A549 (cell line): ENCODE results near the gene NECAB3. TPM values are rescaled to one million over a fixed set of nuclear protein-coding genes. Genes with fewer than 3 reads are reported as not detected.
"Not testable (repeated sequence)": the region's sequence is repeated elsewhere in the genome, so short reads cannot be mapped to it uniquely, and the experiment has no call there.

Source experiments
- ATAC-seq, 2 experiments: fragments of 200-7000 bp in 1 of 2; fragments of >200 bp in 1 of 2; cut with Nextera tagmentation in 1 of 2; cut with Tn5 transposase in 1 of 2; 3 replicates each; pipeline versions ENCODE4 v1.8.0 to v1.9.1; 2018 to 2020; ENCODE audit warnings: mild to moderate bottlenecking in 1 of 2, moderate library complexity in 1 of 2
- CTCF ChIA-PET: fragments of 300-600 bp; sonication (Branson Sonifier 250); formaldehyde crosslinking; extraction: SDS; loops from one replicate; lab custom pipeline; 2021; ENCODE audit warnings: antibody characterized with exemption, inconsistent platforms; lab: Yijun Ruan, JAX
- POLR2A ChIA-PET: fragments of 350-600 bp; formaldehyde crosslinking; extraction: SDS; loops from one replicate; lab custom pipeline; 2021; ENCODE audit warnings: antibody characterized with exemption, inconsistent platforms; lab: Yijun Ruan, JAX
- DNase-seq, 2 experiments: peaks; one replicate each; pipeline versions ENCODE4 v3.0.0 to v3.0.0-alpha.2; 2011 to 2016; ENCODE audit warnings: low read depth in 1 of 2, low spot score in 1 of 2
- FAIRE-seq: peaks from 2 replicates; lab custom pipeline; 2011; peaks lifted over from hg19 to GRCh38; lab: Jason Lieb, UNC
- H3K27ac ChIP-seq, 2 experiments: fragments of >200 bp; sonication (Bioruptor Twin); formaldehyde crosslinking; 3 replicates each; pipeline ENCODE4 v1.5.1; 2016 to 2017
- H3K4me1 ChIP-seq: fragments of >200 bp; sonication (Bioruptor Twin); formaldehyde crosslinking; 3 replicates; pipeline ENCODE4 v1.6.1; 2016
- H3K4me2 ChIP-seq: fragments of >200 bp; sonication (Bioruptor Twin); formaldehyde crosslinking; 3 replicates; pipeline ENCODE4 v1.6.1; 2016
- H3K4me3 ChIP-seq: fragments of >200 bp; sonication (Bioruptor Twin); formaldehyde crosslinking; 3 replicates; pipeline ENCODE4 v1.5.1; 2016
- H3K9me3 ChIP-seq: fragments of >200 bp; sonication (Bioruptor Twin); formaldehyde crosslinking; 3 replicates; pipeline ENCODE4 v1.6.1; 2016
- BCL3 ChIP-seq: fragments of >200 bp; sonication (Bioruptor Twin); formaldehyde crosslinking; IDR thresholded peaks from 3 replicates; pipeline ENCODE4 v1.6.1; 2016
- CEBPB ChIP-seq, 2 experiments: fragments of >200 bp in 1 of 2; sonication (Bioruptor Twin) in 1 of 2; formaldehyde crosslinking in 1 of 2; IDR thresholded peaks; 2 replicates each; pipeline ENCODE4 v1.6.1; 2012 to 2016
- CHD2 ChIP-seq: fragments of 150-350 bp; IDR thresholded peaks from 2 replicates; pipeline ENCODE4 v1.6.1; 2014; ENCODE audit warnings: low read length; ENCODE audit not compliant: partially characterized antibody
- E2F6 ChIP-seq: IDR thresholded peaks from 2 replicates; pipeline ENCODE4 v1.6.1; 2012; ENCODE audit warnings: low read depth, borderline replicate concordance
- GATA3 ChIP-seq: IDR thresholded peaks from 2 replicates; pipeline ENCODE4 v1.6.1; 2012; ENCODE audit warnings: borderline replicate concordance
- HEYL ChIP-seq: fragments of 250-450 bp; sonication (Bioruptor Pico); IDR thresholded peaks from 2 replicates; pipeline ENCODE4 v1.8.0; 2021; ENCODE audit warnings: mild to moderate bottlenecking, moderate library complexity
- HMGXB4 ChIP-seq: fragments of 250-450 bp; sonication (Bioruptor Pico); IDR thresholded peaks from 2 replicates; pipeline ENCODE4 v1.5.0; 2021; ENCODE audit warnings: mild to moderate bottlenecking, moderate library complexity, borderline replicate concordance
- HOXA7 ChIP-seq: fragments of 250-450 bp; sonication (Bioruptor Pico); IDR thresholded peaks from 2 replicates; pipeline ENCODE4 v1.5.0; 2020; ENCODE audit warnings: mild to moderate bottlenecking, moderate library complexity
- HOXB13 ChIP-seq: fragments of 250-450 bp; sonication (Bioruptor Pico); IDR thresholded peaks from 2 replicates; pipeline ENCODE4 v1.5.0; 2020; ENCODE audit warnings: low read depth, mild to moderate bottlenecking, moderate library complexity
- HOXB5 ChIP-seq: fragments of 250-450 bp; sonication (Bioruptor Pico); IDR thresholded peaks from 2 replicates; pipeline ENCODE4 v1.5.0; 2020; ENCODE audit warnings: mild to moderate bottlenecking, moderate library complexity
- NR3C1 ChIP-seq: fragments of >200 bp; sonication (Bioruptor Twin); formaldehyde crosslinking; IDR thresholded peaks from 3 replicates; pipeline ENCODE4 v1.6.1; 2017
- RAD21 ChIP-seq, 2 experiments: fragments of >200 bp in 1 of 2; sonication (Bioruptor Twin) in 1 of 2; formaldehyde crosslinking in 1 of 2; IDR thresholded peaks in 1 of 2; conservative IDR thresholded peaks in 1 of 2; 2 replicates in 1 of 2; 3 replicates in 1 of 2; pipeline ENCODE4 v1.6.1; 2012 to 2018; ENCODE audit warnings: inconsistent platforms in 1 of 2
- RARB ChIP-seq: fragments of 250-450 bp; sonication (Bioruptor Pico); IDR thresholded peaks from 2 replicates; pipeline ENCODE4 v1.8.0; 2021; ENCODE audit warnings: mild to moderate bottlenecking, moderate library complexity
- RCOR1 ChIP-seq: fragments of 150-350 bp; IDR thresholded peaks from 2 replicates; pipeline ENCODE4 v1.6.1; 2014; ENCODE audit warnings: antibody characterized with exemption, low read length, low read depth
- SMC3 ChIP-seq: fragments of >200 bp; sonication (Bioruptor Twin); formaldehyde crosslinking; IDR thresholded peaks from 3 replicates; pipeline ENCODE4 v1.6.1; 2018; ENCODE audit warnings: inconsistent platforms
- WGBS: methylation state at CpG from one replicate; pipeline ENCODE4 v1.1.6; 2017; ENCODE audit errors: missing lambda C conversion rate; 5-methylcytosine and 5-hydroxymethylcytosine counted together
- polyA plus RNA-seq, 4 experiments: library from polyadenylated mRNA; depleted of rRNA in 3 of 4; stranded (reverse); fragments of >200 nt; fragmentation: RNase III in 1 of 4; extraction: RNeasy Plus Mini Kit Qiagen cat#74134 plus additional on column Dnase treatment in 1 of 4; gene quantifications; 2 replicates in 3 of 4; 3 replicates in 1 of 4; pipeline ENCODE4 v1.2.3, GENCODE V29; 2011 to 2017
- TF ChIP-seq, protein P1 (sequence below): fragments of >200 bp; sonication (Bioruptor Twin); formaldehyde crosslinking; IDR thresholded peaks from 2 replicates; pipeline ENCODE4 v1.6.1; 2016

The NECAB3 gene
- polyA plus RNA-seq, 2 of the 4 experiments (the other 2 are of a cell fraction): 9.3 to 19.3 TPM

- H3K4me1 ChIP-seq, CTCF ChIA-PET, ATAC-seq, H3K4me2 ChIP-seq, H3K4me3 ChIP-seq, H3K9me3 ChIP-seq, POLR2A ChIA-PET, DNase-seq, FAIRE-seq, H3K27ac ChIP-seq: not testable (repeated sequence)
- WGBS: 90% methylated on average over 33 of the region's 45 CpGs
Observed at GRCh38 chr20:33700696-33701441, 26.6 kb upstream of the NECAB3 start.

DNA sequence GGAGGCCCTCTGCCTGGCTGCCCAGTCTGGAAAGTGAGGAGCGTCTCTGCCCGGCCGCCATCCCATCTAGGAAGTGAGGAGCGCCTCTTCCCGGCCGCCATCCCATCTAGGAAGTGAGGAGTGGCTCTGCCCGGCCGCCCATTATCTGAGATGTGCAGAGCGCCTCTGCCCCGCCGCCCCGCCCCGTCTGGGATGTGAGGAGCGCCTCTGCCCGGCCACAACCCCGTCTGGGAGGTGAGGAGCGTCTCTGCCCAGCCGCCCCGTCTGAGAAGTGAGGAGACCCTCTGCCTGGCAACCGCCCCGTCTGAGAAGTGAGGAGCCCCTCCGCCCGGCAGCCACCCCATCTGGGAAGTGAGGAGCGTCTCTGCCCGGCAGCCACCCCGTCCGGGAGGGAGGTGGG lies 24.7 kb upstream of the NECAB3 start:
- FAIRE-seq, H3K4me1 ChIP-seq, POLR2A ChIA-PET, H3K4me2 ChIP-seq, H3K4me3 ChIP-seq, CTCF ChIA-PET, H3K9me3 ChIP-seq, DNase-seq, H3K27ac ChIP-seq, ATAC-seq: not testable (repeated sequence)
- WGBS: 87% methylated on average over 6 of the region's 27 CpGs

GRCh38 chr20:33697129-33697528 lies 22.9 kb upstream of the NECAB3 start:
- H3K27ac ChIP-seq: no peak overlapping the region

DNA sequence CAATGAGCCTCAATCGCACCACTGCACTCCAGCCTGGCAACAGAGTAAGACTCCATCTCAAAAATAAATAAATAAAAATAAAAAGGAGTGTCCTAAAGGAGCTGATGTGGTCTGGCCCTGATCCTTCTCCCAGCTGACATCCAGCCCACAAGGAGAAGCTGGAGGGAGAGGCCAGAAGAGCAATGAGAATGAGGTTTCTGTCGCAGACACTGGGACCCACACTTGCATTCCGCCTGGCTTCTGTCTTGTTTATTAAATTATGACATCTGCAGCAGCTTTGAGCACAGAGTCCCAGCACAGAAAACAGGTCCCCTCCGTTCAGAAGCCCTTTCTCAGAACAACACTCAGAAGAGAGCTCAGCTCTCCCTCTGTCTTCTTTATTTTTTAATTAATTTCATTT lies 22.2 kb upstream of the NECAB3 start:
- Histone ChIP-seq H3K27ac (no peak overlapping the region), H3K4me1 (no peaks in the 10 kb centered on the region), H3K4me2 (no peak overlapping the region), H3K9me3 (no peaks in the 10 kb centered on the region), H3K4me3 (no peak overlapping the region)
- FAIRE-seq: no peak
- no peak for DNase-seq
- ChIA-PET POLR2A (interaction anchor here (0.6 kb wide), 1 partner anchor 21 kb away, joined by 4 read pairs; no protein-coding TSS in a partner anchor), CTCF (interaction anchor here (0.9 kb wide), 1 partner anchor 85 kb away, joined by 3 read pairs; no protein-coding TSS in a partner anchor)
- no peak for ATAC-seq
- TF ChIP-seq RARB (CRISPR knock-in tag) (no peak), HOXB13 (no peak), CHD2 (no peak), HMGXB4 (CRISPR knock-in tag) (no peak), GATA3 (no peak)
- 89% methylated on average over 4 of the region's 4 CpGs for WGBS

More at GRCh38 chr20:33697129-33697528, 22.9 kb upstream of the NECAB3 start:
- Histone ChIP-seq H3K4me2 (no peak overlapping the region), H3K4me1 (0 out of 3 replicates have a peak, but pooled peaks cover 3% of the 10 kb centered on the region), H3K4me3 (no peak overlapping the region), H3K9me3 (no peaks in the 10 kb centered on the region)
- no peak for DNase-seq
- 86% methylated on average over 8 of the region's 8 CpGs for WGBS
- TF ChIP-seq, protein P1, sequence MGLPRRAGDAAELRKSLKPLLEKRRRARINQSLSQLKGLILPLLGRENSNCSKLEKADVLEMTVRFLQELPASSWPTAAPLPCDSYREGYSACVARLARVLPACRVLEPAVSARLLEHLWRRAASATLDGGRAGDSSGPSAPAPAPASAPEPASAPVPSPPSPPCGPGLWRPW: no peak
- TF ChIP-seq HEYL (CRISPR knock-in tag): no peak
- no peak for TF ChIP-seq SMC3
- no peak for TF ChIP-seq RARB (CRISPR knock-in tag)
- no peak for TF ChIP-seq RCOR1
- no peak for TF ChIP-seq HOXB5
- TF ChIP-seq RAD21 (conservative IDR thresholded peaks at IDR 0.05 in 1 of 2, IDR thresholded peaks at IDR 0.05 in 1 of 2): no peak
- TF ChIP-seq NR3C1: no peak
- no peak for TF ChIP-seq CEBPB (IDR thresholded peaks at IDR 0.05)
- no peak for TF ChIP-seq HOXA7 (CRISPR knock-in tag)
- TF ChIP-seq HMGXB4 (CRISPR knock-in tag): no peak
- TF ChIP-seq E2F6: no peak
- TF ChIP-seq BCL3: no peak
- ATAC-seq: no peak
- ChIA-PET POLR2A (no interaction called here), CTCF (interaction anchor here (1.3 kb wide), 1 partner anchor 35 kb away, joined by 3 read pairs; the partner anchor contains the start of gene ZNF341)
- no peak for FAIRE-seq
